IMR-90 (cell line): ENCODE data around the gene ATP11A. TPM values are rescaled to one million over a fixed set of nuclear protein-coding genes. Genes with fewer than 3 reads are reported as not detected.
A peak's percentile ranks its signal among the peaks of the same experiment; 100 is the strongest.

Source experiments
- ATAC-seq: fragments of 200-7000 bp; cut with Tn5 transposase; 2 replicates; pipeline ENCODE4 v1.9.1; 2020; ENCODE audit warnings: low read depth, mild to moderate bottlenecking, moderate library complexity
- BruUV-seq: library from RNA; stranded (reverse); fragments of 400-500 nt; replicated peaks from 2 replicates; lab custom pipeline; 2021; lab: Mats Ljungman, UMichigan
- CTCF ChIA-PET: fragments of 300-600 bp; formaldehyde crosslinking; extraction: SDS; loops from one replicate; lab custom pipeline; 2021; ENCODE audit warnings: antibody characterized with exemption; lab: Yijun Ruan, JAX
- POLR2A ChIA-PET: fragments of 300-600 bp; sonication (Branson Sonifier 250); formaldehyde crosslinking; loops from one replicate; lab custom pipeline; 2022; ENCODE audit warnings: antibody characterized with exemption; ENCODE audit not compliant: unreplicated experiment; lab: Charles Lee
- DNase-seq: peaks from one replicate; pipeline ENCODE4 v3.0.0; 2013
- H2AFZ ChIP-seq: replicated peaks from 2 replicates; pipeline ENCODE3; 2013; ENCODE audit warnings: low read length, mild to moderate bottlenecking; ENCODE audit not compliant: poor library complexity
- H2AK5ac ChIP-seq: 2 replicates; pipeline ENCODE4 v1.6.1; 2013; ENCODE audit warnings: low read depth, low read length, inconsistent platforms
- H2AK9ac ChIP-seq: replicated peaks from 2 replicates; pipeline ENCODE3; 2013; ENCODE audit warnings: mild to moderate bottlenecking, low read depth, low read length, moderate library complexity; ENCODE audit not compliant: poor library complexity
- H2BK120ac ChIP-seq: 2 replicates; pipeline ENCODE4 v1.6.1; 2013; ENCODE audit warnings: low read depth, low read length, inconsistent platforms
- H2BK15ac ChIP-seq: 3 replicates; pipeline ENCODE4 v1.6.1; 2013; ENCODE audit warnings: low read depth, low read length, inconsistent platforms
- H2BK20ac ChIP-seq: 2 replicates; pipeline ENCODE4 v1.6.1; 2013; ENCODE audit warnings: low read depth, mild to moderate bottlenecking, inconsistent platforms, low read length, moderate library complexity
- H2BK5ac ChIP-seq: 2 replicates; pipeline ENCODE4 v1.6.1; 2013; ENCODE audit warnings: mild to moderate bottlenecking, low read depth, low read length, inconsistent platforms; ENCODE audit not compliant: poor library complexity, severe bottlenecking
- H3K14ac ChIP-seq: replicated peaks from 2 replicates; pipeline ENCODE4 v1.6.1; 2013; ENCODE audit warnings: low read depth, low read length, inconsistent platforms
- H3K18ac ChIP-seq: 2 replicates; pipeline ENCODE4 v1.6.1; 2013; ENCODE audit warnings: low read depth, low read length, control low read depth
- H3K23ac ChIP-seq: 2 replicates; pipeline ENCODE4 v1.6.1; 2013; ENCODE audit warnings: low read depth, low read length, inconsistent platforms
- H3K27ac ChIP-seq: 2 replicates; pipeline ENCODE4 v1.5.1; 2013; ENCODE audit warnings: mild to moderate bottlenecking, control low read depth, low read length; ENCODE audit not compliant: insufficient read depth
- H3K27me3 ChIP-seq: 2 replicates; pipeline ENCODE4 v1.6.1; 2013; ENCODE audit warnings: low read length; ENCODE audit not compliant: control insufficient read depth, insufficient read depth
- H3K36me3 ChIP-seq: 2 replicates; pipeline ENCODE4 v1.6.1; 2013; ENCODE audit warnings: low read length, mixed read lengths; ENCODE audit not compliant: control insufficient read depth, insufficient read depth
- H3K4ac ChIP-seq: 2 replicates; pipeline ENCODE4 v1.6.1; 2013; ENCODE audit warnings: low read depth, low read length, inconsistent platforms
- H3K4me1 ChIP-seq: 2 replicates; pipeline ENCODE4 v1.6.1; 2013; ENCODE audit warnings: low read length, mixed read lengths; ENCODE audit not compliant: control insufficient read depth, insufficient read depth
- H3K4me2 ChIP-seq: 2 replicates; pipeline ENCODE4 v1.6.1; 2013; ENCODE audit warnings: low read depth, mild to moderate bottlenecking, control low read depth, low read length, moderate library complexity
- H3K4me3 ChIP-seq: 2 replicates; pipeline ENCODE4 v1.5.1; 2013; ENCODE audit warnings: low read depth, mild to moderate bottlenecking, control low read depth, low read length, moderate library complexity; ENCODE audit not compliant: insufficient read depth
- H3K56ac ChIP-seq: 2 replicates; pipeline ENCODE4 v1.6.1; 2013; ENCODE audit warnings: low read length, inconsistent platforms; ENCODE audit not compliant: insufficient read depth; ENCODE audit errors: extremely low read depth
- H3K79me1 ChIP-seq, 2 experiments: 2 replicates each; pipeline ENCODE4 v1.6.1; 2013; ENCODE audit warnings: low read length in 2 of 2, inconsistent platforms in 1 of 2, low read depth in 1 of 2
- H3K9ac ChIP-seq: 2 replicates; pipeline ENCODE4 v1.6.1; 2013; ENCODE audit warnings: low read depth, low read length, control low read depth
- H3K9me1 ChIP-seq: 2 replicates; pipeline ENCODE4 v1.6.1; 2013; ENCODE audit warnings: low read length, inconsistent platforms; ENCODE audit not compliant: insufficient read depth
- H3K9me3 ChIP-seq: 2 replicates; pipeline ENCODE4 v1.6.1; 2013; ENCODE audit warnings: low read length; ENCODE audit not compliant: control insufficient read depth, insufficient read depth
- H4K20me1 ChIP-seq: 2 replicates; pipeline ENCODE4 v1.6.1; 2013; ENCODE audit warnings: low read length, inconsistent platforms; ENCODE audit not compliant: insufficient read depth
- H4K5ac ChIP-seq: 2 replicates; pipeline ENCODE4 v1.6.1; 2013; ENCODE audit warnings: mild to moderate bottlenecking, low read depth, low read length, control low read depth
- H4K8ac ChIP-seq, 2 experiments: 2 replicates each; pipeline ENCODE4 v1.6.1; 2013; ENCODE audit warnings: low read depth in 2 of 2, low read length in 2 of 2, control low read depth in 1 of 2, inconsistent platforms in 1 of 2
- H4K91ac ChIP-seq: 2 replicates; pipeline ENCODE4 v1.6.1; 2013; ENCODE audit warnings: low read depth, low read length, inconsistent platforms; ENCODE audit not compliant: insufficient read depth
- BHLHE40 ChIP-seq: fragments of 150-350 bp; IDR thresholded peaks from 2 replicates; pipeline ENCODE4 v1.6.1; 2016; ENCODE audit warnings: mild to moderate bottlenecking, low read depth, low read length
- CHD1 ChIP-seq: IDR thresholded peaks from 2 replicates; pipeline ENCODE4 v1.6.1; 2012; ENCODE audit warnings: low read depth, low read length, improper control_type of control experiment
- ELK1 ChIP-seq: fragments of 150-350 bp; IDR thresholded peaks from 2 replicates; pipeline ENCODE4 v1.6.1; 2016; ENCODE audit warnings: low read depth, mild to moderate bottlenecking, low read length, moderate library complexity, borderline replicate concordance
- MAFK ChIP-seq: IDR thresholded peaks from 2 replicates; pipeline ENCODE4 v1.6.1; 2012; ENCODE audit warnings: low read depth, low read length, improper control_type of control experiment
- POLR2A ChIP-seq: IDR thresholded peaks from 2 replicates; pipeline ENCODE4 v1.6.1; 2012; ENCODE audit warnings: mild to moderate bottlenecking, low read depth, low read length
- RAD21 ChIP-seq: IDR thresholded peaks from 2 replicates; pipeline ENCODE4 v1.6.1; 2012; ENCODE audit warnings: low read length, improper control_type of control experiment
- RCOR1 ChIP-seq: IDR thresholded peaks from 2 replicates; pipeline ENCODE4 v1.6.1; 2012; ENCODE audit warnings: mild to moderate bottlenecking, low read length, improper control_type of control experiment; ENCODE audit not compliant: insufficient replicate concordance
- RFX5 ChIP-seq: IDR thresholded peaks from 2 replicates; pipeline ENCODE4 v1.8.0; 2012; ENCODE audit warnings: low read depth, mild to moderate bottlenecking, low read length, moderate library complexity
- WGBS, 2 experiments: methylation state at CpG; one replicate each; pipeline versions ENCODE4 v1.1.5 to v1.1.7; 2013; ENCODE audit warnings: missing lambda C conversion rate in 2 of 2; ENCODE audit not compliant: insufficient read length in 1 of 2; ENCODE audit errors: extremely low coverage in 2 of 2; 5-methylcytosine and 5-hydroxymethylcytosine counted together
- dilution Hi-C: fragments of 300-500 bp; cut with HindIII; formaldehyde crosslinking; loops from one replicate; pipeline ENCODE4 v1.14.3; 2018; ENCODE audit warnings: low sequenced_read_pairs; ENCODE audit not compliant: unreplicated experiment
- in situ Hi-C: fragments of 300-500 bp; cut with MboI; formaldehyde crosslinking; loops from 3 replicates; pipeline ENCODE4 v1.14.3; 2019; ENCODE audit warnings: low sequenced_read_pairs, inconsistent platforms, mixed read lengths
- intact Hi-C: fragments of 100-400 bp; cut with micrococcal nuclease; formaldehyde crosslinking; loops from 2 replicates; pipeline ENCODE4 v1.10.0; 2022
- polyA plus RNA-seq, 3 experiments: library from polyadenylated mRNA; depleted of rRNA; stranded (reverse); fragments of >200 nt; gene quantifications; 2 replicates each; pipeline ENCODE4 v1.2.3, GENCODE V29; 2012; ENCODE audit warnings: low replicate concordance in 1 of 3
- total RNA-seq: library from RNA; depleted of rRNA; stranded (reverse); fragments of >200 nt; gene quantifications from 2 replicates; pipeline ENCODE4 v1.2.3, GENCODE V29; 2012
- TF ChIP-seq, protein P1 (sequence below): conservative IDR thresholded peaks from 2 replicates; pipeline ENCODE4 v1.5.1; 2012; ENCODE audit warnings: mild to moderate bottlenecking, low read depth, low read length, improper control_type of control experiment

ATP11A gene
- total and polyA plus RNA-seq, 2 of the 4 experiments (the other 2 are of a cell fraction) = 8.4 to 12.0 TPM

- ATAC-seq (no peak), DNase-seq (peak; percentile 45)
- H3K9me3 ChIP-seq = no peaks in the 10 kb centered on the region
- no peak overlapping the region for H3K9ac ChIP-seq
- TF ChIP-seq, protein P1, sequence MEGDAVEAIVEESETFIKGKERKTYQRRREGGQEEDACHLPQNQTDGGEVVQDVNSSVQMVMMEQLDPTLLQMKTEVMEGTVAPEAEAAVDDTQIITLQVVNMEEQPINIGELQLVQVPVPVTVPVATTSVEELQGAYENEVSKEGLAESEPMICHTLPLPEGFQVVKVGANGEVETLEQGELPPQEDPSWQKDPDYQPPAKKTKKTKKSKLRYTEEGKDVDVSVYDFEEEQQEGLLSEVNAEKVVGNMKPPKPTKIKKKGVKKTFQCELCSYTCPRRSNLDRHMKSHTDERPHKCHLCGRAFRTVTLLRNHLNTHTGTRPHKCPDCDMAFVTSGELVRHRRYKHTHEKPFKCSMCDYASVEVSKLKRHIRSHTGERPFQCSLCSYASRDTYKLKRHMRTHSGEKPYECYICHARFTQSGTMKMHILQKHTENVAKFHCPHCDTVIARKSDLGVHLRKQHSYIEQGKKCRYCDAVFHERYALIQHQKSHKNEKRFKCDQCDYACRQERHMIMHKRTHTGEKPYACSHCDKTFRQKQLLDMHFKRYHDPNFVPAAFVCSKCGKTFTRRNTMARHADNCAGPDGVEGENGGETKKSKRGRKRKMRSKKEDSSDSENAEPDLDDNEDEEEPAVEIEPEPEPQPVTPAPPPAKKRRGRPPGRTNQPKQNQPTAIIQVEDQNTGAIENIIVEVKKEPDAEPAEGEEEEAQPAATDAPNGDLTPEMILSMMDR = no peak
- TF ChIP-seq RFX5 = no peak
- no peak for TF ChIP-seq POLR2A
- TF ChIP-seq ELK1 = no peak
- TF ChIP-seq BHLHE40 = no peak
- TF ChIP-seq CHD1 = no peak
- TF ChIP-seq MAFK = no peak
- TF ChIP-seq RAD21 = no peak
- no peak for TF ChIP-seq RCOR1
- H3K56ac ChIP-seq = no peak overlapping the region
- in situ Hi-C loops = loop anchor here (10.0 kb wide), 2 partner anchors 235 to 265 kb away; no protein-coding TSS in a partner anchor
- no peak overlapping the region for H4K8ac ChIP-seq
- no peak overlapping the region for H3K4ac ChIP-seq
- peaks cover 29% of the 10 kb centered on the region for H3K36me3 ChIP-seq
- no peak overlapping the region for H3K18ac ChIP-seq
- POLR2A ChIA-PET = no interaction called here
- no peaks in the 10 kb centered on the region for H3K79me1 ChIP-seq
- WGBS, 2 experiments = 79% methylated on average over 9 of the region's 20 CpGs; no CpG with 5 or more reads in 1 of the 2 experiments
- H3K14ac ChIP-seq = no peak overlapping the region
- no peaks in the 10 kb centered on the region for H3K27me3 ChIP-seq
- no peaks in the 10 kb centered on the region; the same call in 1 of the 2 replicates for H4K20me1 ChIP-seq
- no TSS peak for BruUV-seq
- no peak overlapping the region for H2BK20ac ChIP-seq
- H4K91ac ChIP-seq = no peak overlapping the region
- CTCF ChIA-PET = no interaction called here
- no peaks in the 10 kb centered on the region for H3K4me1 ChIP-seq
- no peak overlapping the region for H3K27ac ChIP-seq
- H3K9me1 ChIP-seq = no peaks in the 10 kb centered on the region
- no peak overlapping the region for H2AK5ac ChIP-seq
- H2BK15ac ChIP-seq = no peak overlapping the region
- no peak overlapping the region for H2BK120ac ChIP-seq
- no peak overlapping the region for H2AK9ac ChIP-seq
- intact Hi-C loops = loop anchor here (10.0 kb wide), 1 partner anchor 1405 kb away; no protein-coding TSS in a partner anchor
- dilution Hi-C loops = no loop called here
- H2BK5ac ChIP-seq = no peak overlapping the region
- no peak overlapping the region for H2AFZ ChIP-seq
- no peak overlapping the region for H3K4me2 ChIP-seq
- no peak overlapping the region for H4K5ac ChIP-seq
- no peak overlapping the region for H3K23ac ChIP-seq
- H3K4me3 ChIP-seq = no peak overlapping the region
Observed at GRCh38 chr13:112879283-112879833, 189.5 kb downstream of the ATP11A start.
